Activated T-helper 17 cell treated with anti-CD3 and anti-CD28 coated beads, Interleukin-2, amount 50 U/mL, for 72 hours (primary cell): ENCODE measurements around the gene GTF2I. TPM values are rescaled to one million over a fixed set of nuclear protein-coding genes. Genes with fewer than 3 reads are reported as not detected.
"Not testable (repeated sequence)": the region's sequence is repeated elsewhere in the genome, so short reads cannot be mapped to it uniquely, and the experiment has no call there.

Experiments
- ATAC-seq: fragments of 150-1000 bp; cut with Tn5 transposase; replicated peaks from 2 replicates; pipeline ENCODE4 v1.10.0; 2021; ENCODE audit warnings: mild to moderate bottlenecking, moderate library complexity
- H3K27ac Mint-ChIP-seq: one replicate; pipeline ENCODE4 v1.8.0; 2022; ENCODE audit warnings: mixed read lengths
- H3K27me3 Mint-ChIP-seq: one replicate; pipeline ENCODE4 v1.8.0; 2022; ENCODE audit warnings: mixed read lengths
- H3K36me3 Mint-ChIP-seq: one replicate; pipeline ENCODE4 v1.8.0; 2022; ENCODE audit warnings: low read depth, mild to moderate bottlenecking, mixed read lengths
- H3K4me1 Mint-ChIP-seq: one replicate; pipeline ENCODE4 v1.8.0; 2022; ENCODE audit warnings: mixed read lengths
- H3K4me3 Mint-ChIP-seq: one replicate; pipeline ENCODE4 v1.8.0; 2022; ENCODE audit warnings: mild to moderate bottlenecking, mixed read lengths
- H3K9me3 Mint-ChIP-seq: one replicate; pipeline ENCODE4 v1.8.0; 2022; ENCODE audit warnings: mixed read lengths
- total RNA-seq, 2 donors: library from RNA; stranded (reverse); gene quantifications; one replicate each; pipeline ENCODE4 v1.2.3, GENCODE V29; 2022

GTF2I gene
- total RNA-seq, 2 donors from 2014 or later, result 133 to 143 TPM

- Mint-ChIP-seq H3K4me1 (peaks cover 19% of the 10 kb centered on the region), H3K36me3 (peaks cover 63% of the 10 kb centered on the region)
- H3K4me3 Mint-ChIP-seq, H3K9me3 Mint-ChIP-seq, H3K27me3 Mint-ChIP-seq, ATAC-seq, H3K27ac Mint-ChIP-seq: not testable (repeated sequence)
Measured at GRCh38 chr7:74667520-74667919, 10.0 kb downstream of the GTF2I start.

- peaks cover 58% of the 10 kb centered on the region for H3K36me3 Mint-ChIP-seq
- H3K27ac Mint-ChIP-seq, result no peak overlapping the region
- no peak overlapping the region for H3K4me3 Mint-ChIP-seq
- H3K27me3 Mint-ChIP-seq, result no peaks in the 10 kb centered on the region
- ATAC-seq, result no peak
- peaks cover 4% of the 10 kb centered on the region for H3K4me1 Mint-ChIP-seq
- no peaks in the 10 kb centered on the region for H3K9me3 Mint-ChIP-seq
Measured at GRCh38 chr7:74671602-74672001, 14.1 kb downstream of the GTF2I start.

- Mint-ChIP-seq H3K9me3 (no peaks in the 10 kb centered on the region), H3K27me3 (no peaks in the 10 kb centered on the region), H3K36me3 (peaks cover 58% of the 10 kb centered on the region), H3K4me1 (peaks cover 4% of the 10 kb centered on the region), H3K27ac (no peak overlapping the region), H3K4me3 (no peak overlapping the region)
- no peak for ATAC-seq
Measured at GRCh38 chr7:74672343-74672915, 14.9 kb downstream of the GTF2I start.

- Mint-ChIP-seq H3K27me3 (no peaks in the 10 kb centered on the region), H3K27ac (no peak overlapping the region), H3K4me1 (no peaks in the 10 kb centered on the region), H3K9me3 (no peaks in the 10 kb centered on the region), H3K4me3 (no peak overlapping the region), H3K36me3 (peaks cover 55% of the 10 kb centered on the region)
- no peak for ATAC-seq
Measured at GRCh38 chr7:74674166-74674565, 16.6 kb downstream of the GTF2I start.

GRCh38 chr7:74682829-74683228 is 25.3 kb downstream of the GTF2I start:
- peaks cover 28% of the 10 kb centered on the region for H3K36me3 Mint-ChIP-seq
- ATAC-seq, result no peak
- no peak overlapping the region for H3K4me3 Mint-ChIP-seq
- no peaks in the 10 kb centered on the region for H3K27me3 Mint-ChIP-seq
- peaks cover 14% of the 10 kb centered on the region for H3K4me1 Mint-ChIP-seq
- H3K27ac Mint-ChIP-seq, result no peak overlapping the region
- H3K9me3 Mint-ChIP-seq, result no peaks in the 10 kb centered on the region

GRCh38 chr7:74683799-74684198 is 26.3 kb downstream of the GTF2I start:
- no peaks in the 10 kb centered on the region for H3K9me3 Mint-ChIP-seq

GRCh38 chr7:74684473-74684872 is 27.0 kb downstream of the GTF2I start:
- Mint-ChIP-seq H3K4me1 (peaks cover 14% of the 10 kb centered on the region), H3K9me3 (no peaks in the 10 kb centered on the region), H3K27ac (no peak overlapping the region), H3K36me3 (peaks cover 27% of the 10 kb centered on the region), H3K4me3 (no peak overlapping the region), H3K27me3 (no peaks in the 10 kb centered on the region)
- no peak for ATAC-seq

More at GRCh38 chr7:74683799-74684198, 26.3 kb downstream of the GTF2I start:
- Mint-ChIP-seq H3K27ac (no peak overlapping the region), H3K4me3 (no peak overlapping the region), H3K36me3 (peaks cover 25% of the 10 kb centered on the region), H3K4me1 (peaks cover 14% of the 10 kb centered on the region), H3K27me3 (no peaks in the 10 kb centered on the region)
- no peak for ATAC-seq

- Mint-ChIP-seq H3K27ac (no peak overlapping the region), H3K4me3 (no peak overlapping the region), H3K9me3 (no peaks in the 10 kb centered on the region), H3K27me3 (no peaks in the 10 kb centered on the region), H3K36me3 (peaks cover 29% of the 10 kb centered on the region), H3K4me1 (peaks cover 14% of the 10 kb centered on the region)
- ATAC-seq, result no peak
Measured at GRCh38 chr7:74684921-74685320, 27.4 kb downstream of the GTF2I start.

- Mint-ChIP-seq H3K4me3 (no peak overlapping the region), H3K36me3 (peaks cover 72% of the 10 kb centered on the region), H3K27me3 (no peaks in the 10 kb centered on the region), H3K27ac (no peak overlapping the region), H3K4me1 (peaks cover 7% of the 10 kb centered on the region), H3K9me3 (no peaks in the 10 kb centered on the region)
- ATAC-seq, result no peak
Measured at GRCh38 chr7:74690474-74690873, 33.0 kb downstream of the GTF2I start.

- not testable (repeated sequence) for H3K27me3 Mint-ChIP-seq, H3K4me1 Mint-ChIP-seq, H3K4me3 Mint-ChIP-seq, ATAC-seq, H3K9me3 Mint-ChIP-seq, H3K27ac Mint-ChIP-seq
- H3K36me3 Mint-ChIP-seq, result peaks cover 100% of the 10 kb centered on the region
Measured at GRCh38 chr7:74704419-74704818, 46.9 kb downstream of the GTF2I start.

GRCh38 chr7:74707238-74707637 is 49.7 kb downstream of the GTF2I start:
- no peaks in the 10 kb centered on the region for H3K4me1 Mint-ChIP-seq
- H3K27ac Mint-ChIP-seq, result no peak overlapping the region
- peaks cover 100% of the 10 kb centered on the region for H3K36me3 Mint-ChIP-seq
- ATAC-seq, result no peak
- no peaks in the 10 kb centered on the region for H3K9me3 Mint-ChIP-seq
- H3K27me3 Mint-ChIP-seq, result no peaks in the 10 kb centered on the region
- no peak overlapping the region for H3K4me3 Mint-ChIP-seq

GRCh38 chr7:74708569-74709275 is 51.2 kb downstream of the GTF2I start:
- Mint-ChIP-seq H3K27ac (no peak overlapping the region), H3K36me3 (peaks cover 99% of the 10 kb centered on the region), H3K4me1 (no peaks in the 10 kb centered on the region), H3K27me3 (no peaks in the 10 kb centered on the region), H3K9me3 (no peaks in the 10 kb centered on the region), H3K4me3 (no peak overlapping the region)
- no peak for ATAC-seq

- Mint-ChIP-seq H3K36me3 (peaks cover 99% of the 10 kb centered on the region), H3K9me3 (no peaks in the 10 kb centered on the region), H3K27me3 (no peaks in the 10 kb centered on the region), H3K4me3 (no peak overlapping the region), H3K27ac (no peak overlapping the region), H3K4me1 (no peaks in the 10 kb centered on the region)
- ATAC-seq, result no peak
Measured at GRCh38 chr7:74709880-74710671, 52.6 kb downstream of the GTF2I start.

GRCh38 chr7:74713567-74713966 is 56.0 kb downstream of the GTF2I start:
- Mint-ChIP-seq H3K27ac (no peak overlapping the region), H3K4me1 (no peaks in the 10 kb centered on the region)

GRCh38 chr7:74717889-74718288 is 60.4 kb downstream of the GTF2I start:
- Mint-ChIP-seq H3K9me3 (no peaks in the 10 kb centered on the region), H3K4me3 (no peak overlapping the region), H3K27me3 (no peaks in the 10 kb centered on the region), H3K27ac (no peak overlapping the region), H3K4me1 (no peaks in the 10 kb centered on the region), H3K36me3 (peaks cover 93% of the 10 kb centered on the region)
- no peak for ATAC-seq

More at GRCh38 chr7:74713567-74713966, 56.0 kb downstream of the GTF2I start:
- H3K27me3 Mint-ChIP-seq, result no peaks in the 10 kb centered on the region
- H3K9me3 Mint-ChIP-seq, result no peaks in the 10 kb centered on the region
- H3K36me3 Mint-ChIP-seq, result peaks cover 99% of the 10 kb centered on the region
- ATAC-seq, result no peak
- no peak overlapping the region for H3K4me3 Mint-ChIP-seq
